LNCaP clone FGC (cell line): ENCODE measurements around the gene SLC48A1.

ENCODE experiments used
- DNase-seq: peaks from one replicate; pipeline ENCODE4 v3.0.0-alpha.2; 2011; ENCODE audit warnings: low read depth
- H3K4me3 ChIP-seq: 2 replicates; pipeline ENCODE4 v1.5.1; 2011; ENCODE audit warnings: mild to moderate bottlenecking, low read depth, low read length, control low read depth
- TF ChIP-seq, protein P1 (sequence below): IDR thresholded peaks from 2 replicates; pipeline ENCODE4 v1.5.1; 2012; ENCODE audit warnings: mild to moderate bottlenecking; ENCODE audit not compliant: control insufficient read depth, insufficient read depth; ENCODE audit errors: extremely low read depth

The SLC48A1 gene

DNA sequence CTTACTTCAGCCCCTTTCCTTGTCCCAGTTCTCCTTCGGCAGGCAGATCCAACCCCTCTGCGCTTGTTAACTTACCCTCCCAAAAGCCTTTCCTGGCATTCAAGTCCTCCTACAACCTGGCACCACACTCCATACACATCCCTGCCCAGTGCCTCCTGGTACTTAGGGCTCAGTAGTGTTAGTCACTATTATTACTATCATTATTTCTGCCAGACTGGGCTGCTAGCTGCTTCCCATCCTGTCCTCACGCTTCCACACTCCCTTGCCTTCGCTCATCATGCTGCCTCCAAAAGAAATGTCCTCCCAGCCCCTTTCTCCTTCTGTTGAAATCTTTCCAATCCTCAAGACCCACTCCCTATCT lies 48.3 kb downstream of the SLC48A1 start:
- no peak for DNase-seq
- TF ChIP-seq, protein P1, sequence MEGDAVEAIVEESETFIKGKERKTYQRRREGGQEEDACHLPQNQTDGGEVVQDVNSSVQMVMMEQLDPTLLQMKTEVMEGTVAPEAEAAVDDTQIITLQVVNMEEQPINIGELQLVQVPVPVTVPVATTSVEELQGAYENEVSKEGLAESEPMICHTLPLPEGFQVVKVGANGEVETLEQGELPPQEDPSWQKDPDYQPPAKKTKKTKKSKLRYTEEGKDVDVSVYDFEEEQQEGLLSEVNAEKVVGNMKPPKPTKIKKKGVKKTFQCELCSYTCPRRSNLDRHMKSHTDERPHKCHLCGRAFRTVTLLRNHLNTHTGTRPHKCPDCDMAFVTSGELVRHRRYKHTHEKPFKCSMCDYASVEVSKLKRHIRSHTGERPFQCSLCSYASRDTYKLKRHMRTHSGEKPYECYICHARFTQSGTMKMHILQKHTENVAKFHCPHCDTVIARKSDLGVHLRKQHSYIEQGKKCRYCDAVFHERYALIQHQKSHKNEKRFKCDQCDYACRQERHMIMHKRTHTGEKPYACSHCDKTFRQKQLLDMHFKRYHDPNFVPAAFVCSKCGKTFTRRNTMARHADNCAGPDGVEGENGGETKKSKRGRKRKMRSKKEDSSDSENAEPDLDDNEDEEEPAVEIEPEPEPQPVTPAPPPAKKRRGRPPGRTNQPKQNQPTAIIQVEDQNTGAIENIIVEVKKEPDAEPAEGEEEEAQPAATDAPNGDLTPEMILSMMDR, result no peak
- no peak overlapping the region for H3K4me3 ChIP-seq

GRCh38 chr12:47822401-47822800 lies 49.4 kb downstream of the SLC48A1 start:
- no peak overlapping the region for H3K4me3 ChIP-seq
- TF ChIP-seq, protein P1, result no peak
- no peak for DNase-seq

DNA sequence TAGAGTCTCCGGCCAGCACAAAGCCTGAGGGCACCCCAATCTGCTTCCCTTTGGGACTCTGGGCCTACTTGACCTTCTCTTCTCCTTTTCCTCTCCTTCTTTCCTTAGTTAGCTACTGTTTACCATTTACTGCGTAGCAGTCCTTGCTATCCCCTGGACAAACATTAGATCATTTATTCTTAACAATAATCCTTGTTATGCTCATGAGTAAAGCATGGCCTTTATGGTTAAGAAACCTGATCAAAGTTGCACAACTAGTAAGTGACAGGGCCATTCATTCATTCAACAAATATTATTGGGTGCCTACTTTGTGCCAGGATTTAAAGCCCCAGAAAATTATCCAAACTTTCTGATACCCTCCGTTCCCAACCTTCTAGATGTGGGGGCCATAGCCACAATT lies 49.8 kb downstream of the SLC48A1 start:
- DNase-seq, result no peak
- TF ChIP-seq, protein P1, result no peak
- H3K4me3 ChIP-seq, result no peak overlapping the region

DNA sequence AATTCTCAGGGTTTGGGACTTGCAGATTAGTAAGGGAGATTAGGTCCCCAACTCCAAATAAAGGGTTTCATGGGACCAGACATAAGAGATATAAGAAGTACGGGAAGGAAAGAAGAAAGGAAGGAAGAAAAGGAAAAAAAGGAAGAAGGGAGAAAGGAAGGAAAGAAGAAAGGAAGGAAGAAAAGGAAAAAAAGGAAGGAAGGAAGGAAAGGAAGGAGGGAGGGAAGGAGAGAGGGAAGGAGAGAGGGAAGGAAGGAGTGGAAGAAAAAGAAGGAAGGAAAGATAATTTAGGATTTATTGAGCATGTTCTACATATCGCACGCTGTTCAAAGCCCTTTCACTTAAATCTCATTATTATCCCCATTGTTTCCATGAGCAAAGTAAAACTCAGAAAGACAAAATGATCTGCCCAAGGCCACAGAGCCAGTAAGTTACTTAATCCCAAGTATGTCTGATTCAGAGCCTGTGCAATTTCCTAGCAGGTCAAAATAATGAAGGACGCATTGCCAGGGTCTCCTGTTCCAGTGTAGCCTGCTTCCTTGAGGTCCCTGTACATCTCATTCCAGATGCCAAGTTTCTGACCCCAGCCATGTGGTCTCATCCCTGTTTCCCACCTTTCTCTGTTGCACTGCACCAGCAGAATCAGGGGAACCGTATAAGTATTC lies 50.5 kb downstream of the SLC48A1 start:
- H3K4me3 ChIP-seq, result no peak overlapping the region
- TF ChIP-seq, protein P1, result no peak
- no peak for DNase-seq

DNA sequence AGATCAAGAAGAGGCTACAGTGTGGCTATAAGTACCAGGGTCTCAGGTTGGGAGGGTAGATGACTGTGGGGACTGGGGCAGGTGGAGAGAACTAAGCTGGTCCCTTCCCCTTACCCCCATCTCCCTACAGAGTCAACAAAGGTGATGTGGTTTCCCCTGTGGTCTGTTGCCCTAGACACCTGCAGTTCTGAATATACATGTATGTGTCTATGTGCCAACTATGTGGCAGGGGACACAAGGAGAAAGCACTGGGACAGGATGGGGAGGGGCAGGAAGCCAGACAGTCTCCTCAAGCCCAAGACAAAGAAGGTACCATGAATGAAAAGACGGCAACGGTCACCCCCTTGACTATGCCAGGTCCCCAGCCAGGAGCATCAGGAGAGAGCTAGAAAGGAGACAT lies 51.2 kb downstream of the SLC48A1 start:
- TF ChIP-seq, protein P1, result no peak
- no peak for DNase-seq
- no peak overlapping the region for H3K4me3 ChIP-seq

- no peak overlapping the region for H3K4me3 ChIP-seq
- no peak for DNase-seq
- TF ChIP-seq, protein P1, result no peak
These were observed 51.6 kb downstream of the SLC48A1 start for GRCh38 chr12:47824635-47825034.

GRCh38 chr12:47825173-47825639 lies 52.2 kb downstream of the SLC48A1 start:
- no peak overlapping the region for H3K4me3 ChIP-seq
- TF ChIP-seq, protein P1, result no peak
- DNase-seq, result no peak
